HL-60 (cell line): ENCODE measurements around the gene ZNRF3.

Experiments
- CTCF ChIP-seq: IDR thresholded peaks from one replicate; pipeline ENCODE4 v1.5.1; 2011; ENCODE audit warnings: low read length, control low read depth, inconsistent platforms; ENCODE audit not compliant: insufficient read depth
- GABPA ChIP-seq: IDR thresholded peaks from 2 replicates; pipeline ENCODE4 v1.6.1; 2012; ENCODE audit warnings: low read depth
- POLR2AphosphoS5 ChIP-seq: IDR thresholded peaks from 2 replicates; pipeline ENCODE4 v1.6.1; 2012; ENCODE audit warnings: low read depth
- REST ChIP-seq: IDR thresholded peaks from 2 replicates; pipeline ENCODE4 v1.6.1; 2012; ENCODE audit warnings: low read depth; ENCODE audit not compliant: insufficient replicate concordance
- SPI1 ChIP-seq: IDR thresholded peaks from 2 replicates; pipeline ENCODE4 v1.6.1; 2012; ENCODE audit warnings: low read depth, mild to moderate bottlenecking, borderline replicate concordance

GRCh38 chr22:28884747-28885350 is 1.5 kb downstream of the ZNRF3 start:
- TF ChIP-seq CTCF (no peak), POLR2AphosphoS5 (no peak), GABPA (no peak), REST (no peak), SPI1 (no peak)
